Brain microvascular endothelial cell (primary cell): ENCODE results near the gene SSH2.
A peak's percentile ranks its signal among the peaks of the same experiment; 100 is the strongest.

Experiments used
- DNase-seq: peaks from one replicate; pipeline ENCODE4 v3.0.0-alpha.2; 2020
- H3K27ac ChIP-seq: fragments of 250-450 bp; sonication (Bioruptor Pico); 2 replicates; pipeline ENCODE4 v1.5.1; 2020; ENCODE audit warnings: mild to moderate bottlenecking, moderate library complexity
- H3K27me3 ChIP-seq: fragments of 250-450 bp; sonication (Bioruptor Pico); replicated peaks from 2 replicates; pipeline ENCODE4 v1.5.1; 2020; ENCODE audit warnings: mild to moderate bottlenecking
- H3K36me3 ChIP-seq: fragments of 250-450 bp; sonication (Bioruptor Pico); replicated peaks from 2 replicates; pipeline ENCODE4 v1.5.1; 2020; ENCODE audit warnings: mild to moderate bottlenecking
- H3K4me3 ChIP-seq: 2 replicates; pipeline ENCODE4 v1.5.1; 2011; ENCODE audit warnings: low read depth, mild to moderate bottlenecking, control low read depth, low read length, moderate library complexity
- CTCF ChIP-seq: IDR thresholded peaks from 2 replicates; pipeline ENCODE4 v1.5.1; 2011; ENCODE audit warnings: low read depth, mild to moderate bottlenecking, moderate library complexity, low read length, control low read depth, inconsistent platforms; ENCODE audit errors: missing control alignments
- in situ Hi-C: cut with HindIII; loops from 2 replicates; pipeline ENCODE4 v1.10.0; 2017; ENCODE audit warnings: low sequenced_read_pairs, low pct_ligation_motif_present

SSH2 gene

GRCh38 chr17:29613856-29614255 lies 316.2 kb downstream of the SSH2 start:
- Histone ChIP-seq H3K27ac (no peak overlapping the region), H3K27me3 (no peaks in the 10 kb centered on the region), H3K36me3 (no peaks in the 10 kb centered on the region), H3K4me3 (peak overlapping the region; percentile 39)
- in situ Hi-C loops = no loop called here
- TF ChIP-seq CTCF = no peak
- no peak for DNase-seq

- Histone ChIP-seq H3K27me3 (no peaks in the 10 kb centered on the region), H3K36me3 (no peaks in the 10 kb centered on the region), H3K27ac (no peak overlapping the region), H3K4me3 (peak overlapping the region; percentile 39)
- peak; percentile 91 for DNase-seq
- in situ Hi-C loops = no loop called here
- TF ChIP-seq CTCF = peak; percentile 67
Measured at GRCh38 chr17:29613352-29613837, 316.6 kb downstream of the SSH2 start.

GRCh38 chr17:29612404-29613280 lies 317.4 kb downstream of the SSH2 start:
- H3K36me3 ChIP-seq = no peaks in the 10 kb centered on the region
- H3K27me3 ChIP-seq = no peaks in the 10 kb centered on the region
- no peak overlapping the region for H3K4me3 ChIP-seq
- in situ Hi-C loops = no loop called here
- TF ChIP-seq CTCF = no peak
- no peak for DNase-seq
- H3K27ac ChIP-seq = no peak overlapping the region

GRCh38 chr17:29612094-29612403 lies 318.0 kb downstream of the SSH2 start:
- no peaks in the 10 kb centered on the region for H3K27me3 ChIP-seq
- H3K27ac ChIP-seq = no peak overlapping the region
- in situ Hi-C loops = no loop called here
- TF ChIP-seq CTCF = no peak
- no peaks in the 10 kb centered on the region for H3K36me3 ChIP-seq
- DNase-seq = no peak
- H3K4me3 ChIP-seq = no peak overlapping the region

GRCh38 chr17:29611351-29612093 lies 318.5 kb downstream of the SSH2 start:
- no peaks in the 10 kb centered on the region for H3K27me3 ChIP-seq
- no peak for DNase-seq
- in situ Hi-C loops = no loop called here
- TF ChIP-seq CTCF = no peak
- no peaks in the 10 kb centered on the region for H3K36me3 ChIP-seq
- H3K27ac ChIP-seq = no peak overlapping the region
- no peak overlapping the region for H3K4me3 ChIP-seq
